GM10266 (cell line): ENCODE measurements around the gene RXRA.
A peak's percentile ranks its signal among the peaks of the same experiment; 100 is the strongest.

Source experiments
- DNase-seq: peaks from one replicate; pipeline ENCODE4 v3.0.0; 2012; ENCODE audit errors: extremely low spot score
- TF ChIP-seq, protein P1 (sequence below): IDR thresholded peaks from 2 replicates; pipeline ENCODE4 v1.5.1; 2012; ENCODE audit warnings: mild to moderate bottlenecking, low read depth; ENCODE audit not compliant: control insufficient read depth, insufficient read depth; ENCODE audit errors: missing control alignments

Gene RXRA

DNA sequence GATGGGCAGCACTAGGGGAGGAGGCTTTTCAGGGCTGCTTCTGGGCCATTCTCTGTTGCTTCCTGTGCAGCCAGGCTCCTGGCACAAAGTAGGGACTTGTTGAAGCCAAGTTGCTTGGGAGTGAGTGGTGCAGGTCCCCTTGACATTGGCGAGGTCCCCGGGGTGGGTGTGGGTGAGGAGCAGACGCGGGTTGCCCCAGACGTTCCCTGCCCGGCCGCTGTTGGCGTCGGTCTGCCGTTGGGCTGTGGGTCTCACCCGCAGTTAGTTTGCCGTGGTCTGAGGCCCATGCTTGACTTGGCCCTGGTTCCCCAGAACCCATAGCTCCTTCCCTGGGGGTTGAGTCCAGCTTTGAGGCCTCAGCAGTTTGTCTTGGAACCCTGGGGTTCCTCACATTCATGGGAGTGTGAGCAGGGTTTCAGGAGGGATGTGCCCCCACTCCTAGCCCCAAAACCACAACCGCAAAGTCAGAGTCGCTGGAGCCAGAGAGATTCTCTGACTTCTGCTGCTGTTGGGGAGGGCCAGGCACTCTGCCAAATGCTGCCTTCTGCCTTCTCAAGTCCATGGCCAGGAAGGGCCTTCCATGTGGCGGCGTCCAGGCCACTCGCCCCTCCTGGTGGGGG lies 77.5 kb downstream of the RXRA start:
- TF ChIP-seq, protein P1, sequence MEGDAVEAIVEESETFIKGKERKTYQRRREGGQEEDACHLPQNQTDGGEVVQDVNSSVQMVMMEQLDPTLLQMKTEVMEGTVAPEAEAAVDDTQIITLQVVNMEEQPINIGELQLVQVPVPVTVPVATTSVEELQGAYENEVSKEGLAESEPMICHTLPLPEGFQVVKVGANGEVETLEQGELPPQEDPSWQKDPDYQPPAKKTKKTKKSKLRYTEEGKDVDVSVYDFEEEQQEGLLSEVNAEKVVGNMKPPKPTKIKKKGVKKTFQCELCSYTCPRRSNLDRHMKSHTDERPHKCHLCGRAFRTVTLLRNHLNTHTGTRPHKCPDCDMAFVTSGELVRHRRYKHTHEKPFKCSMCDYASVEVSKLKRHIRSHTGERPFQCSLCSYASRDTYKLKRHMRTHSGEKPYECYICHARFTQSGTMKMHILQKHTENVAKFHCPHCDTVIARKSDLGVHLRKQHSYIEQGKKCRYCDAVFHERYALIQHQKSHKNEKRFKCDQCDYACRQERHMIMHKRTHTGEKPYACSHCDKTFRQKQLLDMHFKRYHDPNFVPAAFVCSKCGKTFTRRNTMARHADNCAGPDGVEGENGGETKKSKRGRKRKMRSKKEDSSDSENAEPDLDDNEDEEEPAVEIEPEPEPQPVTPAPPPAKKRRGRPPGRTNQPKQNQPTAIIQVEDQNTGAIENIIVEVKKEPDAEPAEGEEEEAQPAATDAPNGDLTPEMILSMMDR, result no peak
- DNase-seq, result no peak

DNA sequence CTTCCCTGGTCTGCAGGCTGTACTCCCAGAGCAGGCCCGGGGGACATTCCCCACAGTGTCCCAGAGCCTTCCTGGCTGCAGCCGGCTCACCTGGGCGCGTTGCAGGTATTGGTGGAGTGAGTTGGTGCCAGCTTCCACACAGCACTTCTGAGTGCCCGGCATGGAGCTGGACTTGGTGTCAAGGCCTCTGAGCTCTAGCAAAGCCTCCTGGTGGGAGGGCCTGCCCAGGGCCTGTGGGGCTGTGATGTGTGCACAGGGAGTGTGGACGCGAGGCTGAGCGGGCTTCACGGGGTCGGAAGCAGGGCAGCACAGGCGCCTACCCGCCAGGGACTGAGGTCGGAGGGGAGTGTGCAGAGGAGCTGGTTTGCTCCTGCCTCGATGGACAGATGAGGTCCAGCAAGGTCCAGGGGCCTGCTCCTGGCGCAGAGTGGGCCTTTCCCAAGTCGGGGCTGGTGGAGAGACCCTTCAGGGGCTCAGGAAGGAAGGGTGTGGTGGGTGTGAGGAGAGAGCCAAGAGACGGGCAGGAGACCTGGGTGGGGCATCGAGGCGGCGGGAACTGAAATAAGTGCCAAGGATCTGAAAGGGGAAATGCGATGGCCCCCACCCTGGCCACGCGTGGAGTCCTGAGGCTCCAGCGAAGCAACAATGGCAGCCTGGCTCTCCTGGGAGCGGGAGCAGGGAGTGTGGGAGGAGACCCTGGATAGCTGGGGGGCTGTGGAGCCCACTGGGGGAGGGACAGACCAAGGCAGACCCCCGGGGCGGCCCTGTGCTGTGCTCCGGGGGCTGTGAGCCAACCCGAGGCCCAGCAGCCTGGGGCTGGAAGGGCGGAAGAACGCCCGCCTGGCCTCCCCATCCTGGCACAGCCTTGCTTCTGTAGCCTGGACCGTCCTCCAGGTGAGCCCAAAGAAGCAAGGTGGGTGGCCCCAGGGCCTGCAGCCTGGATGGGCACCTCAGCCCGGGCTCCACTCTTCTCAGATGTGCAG lies 78.4 kb downstream of the RXRA start:
- TF ChIP-seq, protein P1, result no peak
- DNase-seq, result no peak

DNA sequence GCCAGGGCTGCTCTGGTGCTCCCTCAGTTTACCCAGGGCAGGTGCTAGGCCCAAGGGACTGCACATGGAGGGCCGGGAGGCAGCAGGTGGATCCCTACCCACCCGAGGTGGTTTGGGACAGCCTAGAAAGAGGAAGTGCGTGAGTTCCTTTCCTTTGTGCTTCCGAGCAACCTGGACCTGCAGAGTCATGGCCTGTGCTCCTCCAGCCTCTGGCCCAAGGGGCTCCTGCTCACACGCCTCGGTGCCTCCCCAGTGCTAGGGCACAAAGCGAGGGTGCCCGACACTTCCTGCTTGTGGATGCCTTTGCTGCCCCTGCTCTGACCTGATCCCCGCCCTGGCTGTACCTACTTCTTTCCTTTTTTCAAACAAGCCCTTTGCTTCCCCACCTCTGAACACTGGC lies 79.3 kb downstream of the RXRA start:
- TF ChIP-seq, protein P1, result no peak
- DNase-seq, result peak; percentile 65

DNA sequence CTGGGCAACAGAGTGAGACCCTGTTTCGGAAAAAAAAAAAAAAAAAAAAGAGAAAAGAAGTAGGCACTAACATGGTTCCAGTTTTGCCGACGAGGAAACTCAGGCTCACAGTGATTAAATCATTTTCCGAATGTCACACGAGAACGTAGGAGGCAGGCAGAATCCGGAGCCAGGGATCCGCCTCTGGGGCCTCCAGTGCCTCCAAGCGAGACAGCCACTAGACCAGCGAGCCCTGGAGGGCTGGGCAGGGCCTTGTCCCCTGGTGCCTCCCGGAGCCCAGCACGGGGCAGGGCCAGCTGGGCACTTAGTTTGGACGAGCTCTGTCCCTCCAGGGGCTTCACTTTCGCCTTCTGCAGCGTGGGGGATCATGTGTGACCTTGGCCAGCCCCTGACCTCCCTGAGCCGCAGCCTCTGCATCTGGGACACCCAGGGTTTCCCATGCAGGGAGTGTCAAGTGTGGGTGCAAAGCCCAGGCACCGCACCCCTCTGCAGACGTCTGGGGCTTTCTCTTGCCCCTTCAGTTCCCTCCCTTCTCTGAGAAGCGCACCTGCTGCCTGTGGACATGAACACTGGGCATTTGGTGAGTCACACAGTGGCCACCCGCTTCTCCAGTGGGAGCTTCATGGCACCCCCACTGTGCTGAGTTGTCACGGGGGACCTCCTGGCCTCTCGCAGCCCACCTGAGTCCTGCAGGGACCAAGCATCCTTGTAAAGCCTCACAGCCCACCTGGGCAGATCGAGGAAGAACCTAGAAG lies 80.3 kb downstream of the RXRA start:
- no peak for DNase-seq
- TF ChIP-seq, protein P1, result no peak

DNA sequence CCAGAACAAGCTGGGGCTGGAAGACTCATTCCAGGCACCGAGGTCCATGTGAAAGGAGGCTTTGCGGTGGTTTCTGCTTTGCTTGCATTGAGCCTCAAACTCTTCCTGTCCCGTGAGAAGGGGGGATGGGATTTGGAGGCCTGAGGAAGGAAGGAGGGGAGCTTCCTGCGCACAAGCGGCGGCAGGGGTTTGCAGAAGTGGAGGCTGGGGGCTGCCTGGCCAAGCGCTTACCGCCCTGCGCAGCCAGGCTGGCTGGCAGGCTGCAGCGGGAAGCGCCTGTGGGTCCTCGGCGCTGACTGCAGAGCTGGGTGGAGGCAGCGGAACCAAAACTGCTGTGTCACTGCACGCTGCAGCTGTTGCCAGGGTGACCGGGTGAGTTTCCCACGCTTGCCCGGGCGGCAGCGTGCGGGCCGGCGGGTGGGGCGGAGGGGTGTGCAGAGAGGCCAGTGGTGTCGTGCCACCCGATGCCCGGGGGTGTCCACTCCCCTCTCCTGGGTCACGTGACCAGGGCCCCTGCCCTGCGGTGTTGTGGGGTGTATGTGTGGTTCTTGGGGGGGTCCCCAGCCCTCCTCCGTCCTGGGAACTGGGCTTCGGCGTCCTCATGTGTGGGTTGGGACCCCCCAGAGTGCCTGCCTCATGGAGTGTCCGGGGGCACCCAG lies 81.0 kb downstream of the RXRA start:
- TF ChIP-seq, protein P1, result no peak
- DNase-seq, result peak; percentile 97

DNA sequence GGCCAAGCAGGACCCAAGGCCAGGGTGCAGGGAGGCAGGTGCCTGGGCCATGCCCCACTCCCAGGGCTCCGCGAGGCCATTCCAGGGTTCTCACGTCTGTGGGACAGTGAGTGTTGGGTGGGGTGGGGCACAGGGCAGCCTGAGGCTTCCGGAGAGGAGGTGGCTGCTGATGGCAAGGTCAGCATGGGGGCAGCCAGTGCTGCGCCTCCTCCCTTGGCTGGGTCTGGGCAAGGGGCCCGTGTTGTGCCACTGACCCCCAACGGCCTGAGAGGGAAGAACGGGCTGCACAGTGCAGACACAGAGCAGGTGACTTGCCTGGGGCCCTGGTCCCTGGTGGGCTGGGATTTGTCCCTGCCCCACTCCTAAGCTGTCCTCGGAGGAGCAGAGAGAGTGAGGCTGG lies 82.1 kb downstream of the RXRA start:
- TF ChIP-seq, protein P1, result peak; percentile 30

More for the DNA sequence above, 82.1 kb downstream of the RXRA start:
- DNase-seq, result no peak
